HUES6 (cell line): ENCODE data around the gene PHB1.
"Not testable (repeated sequence)": the region's sequence is repeated elsewhere in the genome, so short reads cannot be mapped to it uniquely, and the experiment has no call there.

ENCODE experiments used
- H3K27ac ChIP-seq: 2 replicates; pipeline ENCODE4 v1.7.0; 2013; ENCODE audit warnings: low read depth, mild to moderate bottlenecking, low read length, inconsistent platforms
- H3K27me3 ChIP-seq: 2 replicates; pipeline ENCODE4 v1.6.1; 2013; ENCODE audit warnings: low read length; ENCODE audit not compliant: control insufficient read depth, insufficient read depth
- H3K36me3 ChIP-seq: 2 replicates; pipeline ENCODE4 v1.6.1; 2013; ENCODE audit warnings: low read length; ENCODE audit not compliant: control insufficient read depth, insufficient read depth
- H3K4me1 ChIP-seq: 2 replicates; pipeline ENCODE4 v1.6.1; 2013; ENCODE audit warnings: low read length; ENCODE audit not compliant: control insufficient read depth, insufficient read depth
- H3K4me3 ChIP-seq: 2 replicates; pipeline ENCODE4 v1.5.1; 2013; ENCODE audit warnings: low read depth, low read length
- H3K9ac ChIP-seq: one replicate; pipeline ENCODE4 v1.6.1; 2013; ENCODE audit warnings: mild to moderate bottlenecking, low read length
- H3K9me3 ChIP-seq: 2 replicates; pipeline ENCODE4 v1.6.1; 2013; ENCODE audit warnings: low read depth, low read length; ENCODE audit not compliant: control insufficient read depth, insufficient read depth

The PHB1 gene

DNA sequence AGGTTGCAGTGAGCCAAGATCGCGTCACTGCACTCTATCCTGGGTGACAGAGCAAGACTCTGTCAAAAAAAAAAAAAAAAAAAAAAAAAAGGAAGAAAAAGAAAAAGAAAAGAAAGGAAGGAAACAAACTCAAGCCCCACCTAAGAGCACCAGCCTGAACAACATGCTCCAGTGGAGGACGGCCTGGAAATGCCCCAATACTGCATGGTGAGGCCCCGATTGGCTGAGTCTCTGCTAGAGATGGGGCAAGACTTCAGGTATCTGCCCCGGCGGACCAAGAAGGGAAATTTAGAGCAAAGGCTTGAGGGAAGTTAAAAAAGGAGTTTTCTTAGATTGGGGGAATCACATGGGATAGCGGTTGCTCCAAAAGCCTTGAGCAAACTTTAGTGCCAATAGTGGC lies 42.3 kb downstream of the PHB1 start:
- no peaks in the 10 kb centered on the region for H3K27me3 ChIP-seq
- H3K9ac ChIP-seq = no peak overlapping the region
- H3K4me1 ChIP-seq = peaks cover 25% of the 10 kb centered on the region
- H3K36me3 ChIP-seq = no peaks in the 10 kb centered on the region
- no peaks in the 10 kb centered on the region for H3K9me3 ChIP-seq
- H3K4me3 ChIP-seq = no peak overlapping the region
- no peak overlapping the region for H3K27ac ChIP-seq

DNA sequence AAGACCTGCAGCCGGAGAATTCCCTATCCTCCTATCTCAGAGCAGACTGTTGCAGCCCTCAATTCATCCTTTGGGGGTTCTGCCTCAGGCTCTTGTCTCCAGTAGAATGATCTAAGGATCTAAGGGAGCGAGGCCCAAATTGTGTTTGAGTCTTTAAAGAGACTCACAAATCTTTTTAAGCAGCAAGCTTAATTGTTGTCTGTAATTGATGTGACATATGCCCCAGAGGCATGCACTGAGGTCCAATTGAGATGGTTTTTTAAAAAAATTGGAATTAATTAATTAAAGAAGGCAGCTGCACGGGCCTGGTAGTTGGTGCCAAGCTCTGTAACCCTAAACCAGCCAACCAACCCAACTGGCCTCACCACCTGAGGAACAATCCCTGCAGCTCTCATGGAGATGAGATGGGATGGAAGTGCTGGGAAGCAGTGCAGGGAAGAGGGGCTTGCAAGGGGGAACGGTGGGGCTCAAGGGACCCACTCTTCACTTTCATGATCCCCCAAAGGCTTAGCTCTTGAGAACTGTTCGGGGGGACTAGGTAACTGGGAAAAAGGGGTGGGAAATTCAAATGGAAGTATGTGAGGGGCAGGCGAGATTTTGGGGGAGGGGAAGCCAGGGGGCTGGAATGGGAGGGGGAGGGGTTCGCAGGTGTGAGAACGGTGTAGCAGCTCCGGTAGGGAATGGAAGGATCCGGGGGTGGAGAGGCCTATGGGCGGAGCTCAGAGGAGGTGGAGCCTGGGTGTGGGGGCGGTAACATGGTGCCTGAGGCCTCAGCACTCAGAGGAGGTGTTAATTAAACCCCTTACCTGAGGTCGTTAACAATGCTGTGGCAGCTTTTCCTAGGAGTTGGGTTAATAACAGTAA lies 43.5 kb downstream of the PHB1 start:
- no peaks in the 10 kb centered on the region for H3K27me3 ChIP-seq
- peak overlapping the region; percentile 17; the same call in 1 of the 2 replicates for H3K4me3 ChIP-seq
- H3K36me3 ChIP-seq = no peaks in the 10 kb centered on the region
- H3K9ac ChIP-seq = no peak overlapping the region
- no peak overlapping the region for H3K27ac ChIP-seq
- H3K9me3 ChIP-seq = no peaks in the 10 kb centered on the region
- H3K4me1 ChIP-seq = peaks cover 16% of the 10 kb centered on the region

DNA sequence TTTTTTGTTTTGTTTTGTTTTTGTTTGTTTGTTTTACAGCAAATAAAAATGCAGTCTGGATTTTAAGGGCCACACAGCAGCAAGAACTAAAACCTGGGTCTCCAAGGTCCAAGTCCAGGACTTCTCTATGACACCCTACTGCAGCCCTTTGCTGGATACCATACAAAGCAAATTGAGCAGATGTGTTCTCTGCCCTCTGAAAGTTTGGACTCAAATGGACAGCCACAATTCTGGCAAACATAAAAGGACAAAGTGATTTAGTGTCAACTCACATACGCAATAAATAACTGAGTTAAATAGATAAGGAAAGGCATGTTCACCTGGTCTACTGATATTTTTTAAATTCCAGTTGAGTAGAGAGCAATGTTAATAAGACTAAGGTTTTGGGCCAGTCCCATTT lies 44.9 kb downstream of the PHB1 start:
- Histone ChIP-seq H3K9me3 (no peaks in the 10 kb centered on the region), H3K27me3 (no peaks in the 10 kb centered on the region), H3K27ac (no peak overlapping the region), H3K4me1 (peaks cover 16% of the 10 kb centered on the region), H3K4me3 (no peak overlapping the region), H3K36me3 (no peaks in the 10 kb centered on the region), H3K9ac (no peak overlapping the region)

DNA sequence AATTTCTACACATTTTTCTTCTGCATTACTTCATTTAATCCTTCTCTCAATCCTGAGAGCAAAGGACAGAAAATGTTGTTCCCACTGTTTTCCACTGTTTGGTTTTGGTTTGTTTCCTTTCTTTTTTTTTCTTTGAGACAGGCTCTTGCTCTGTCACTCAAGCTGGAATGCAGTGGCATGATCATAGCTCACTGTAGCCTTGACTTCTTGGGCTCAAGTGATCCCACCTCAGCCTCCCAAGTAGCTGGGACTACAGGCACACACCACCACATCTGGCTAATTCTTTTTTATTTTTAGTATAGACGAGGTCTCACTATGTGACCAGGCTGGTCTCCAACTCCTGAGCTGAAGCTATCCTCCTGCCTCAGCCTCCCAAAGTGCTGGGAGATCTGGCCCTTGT lies 45.6 kb downstream of the PHB1 start:
- no peak overlapping the region for H3K27ac ChIP-seq

DNA sequence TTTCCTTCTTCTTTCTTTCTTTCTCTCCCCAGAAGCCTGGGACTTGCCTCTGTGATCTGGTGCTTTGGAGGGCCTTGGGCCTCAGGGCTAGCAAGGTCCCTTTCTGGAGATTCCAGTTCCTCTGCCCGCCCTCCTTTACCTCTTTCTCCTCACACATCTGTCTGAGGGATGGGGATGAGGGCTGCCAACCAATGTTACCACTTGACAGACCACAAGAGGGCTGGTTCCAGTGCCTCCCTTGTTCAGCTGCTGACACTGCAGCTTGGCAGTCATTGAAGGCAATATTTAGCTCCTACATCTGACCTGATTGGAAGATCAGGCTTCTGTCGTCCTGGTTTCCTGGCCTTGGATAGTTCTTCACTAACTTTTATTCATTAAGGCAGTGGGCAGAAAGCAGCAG lies 49.0 kb downstream of the PHB1 start:
- no peak overlapping the region for H3K4me3 ChIP-seq
- H3K9ac ChIP-seq = no peak overlapping the region
- no peak overlapping the region for H3K27ac ChIP-seq
- no peaks in the 10 kb centered on the region for H3K36me3 ChIP-seq
- H3K9me3 ChIP-seq = no peaks in the 10 kb centered on the region
- H3K27me3 ChIP-seq = no peaks in the 10 kb centered on the region
- H3K4me1 ChIP-seq = peaks cover 10% of the 10 kb centered on the region

More for the DNA sequence above, 45.6 kb downstream of the PHB1 start:
- H3K36me3 ChIP-seq = no peaks in the 10 kb centered on the region
- no peaks in the 10 kb centered on the region for H3K9me3 ChIP-seq
- H3K27me3 ChIP-seq = no peaks in the 10 kb centered on the region
- H3K4me3 ChIP-seq = no peak overlapping the region
- no peak overlapping the region for H3K9ac ChIP-seq
- H3K4me1 ChIP-seq = peaks cover 16% of the 10 kb centered on the region

DNA sequence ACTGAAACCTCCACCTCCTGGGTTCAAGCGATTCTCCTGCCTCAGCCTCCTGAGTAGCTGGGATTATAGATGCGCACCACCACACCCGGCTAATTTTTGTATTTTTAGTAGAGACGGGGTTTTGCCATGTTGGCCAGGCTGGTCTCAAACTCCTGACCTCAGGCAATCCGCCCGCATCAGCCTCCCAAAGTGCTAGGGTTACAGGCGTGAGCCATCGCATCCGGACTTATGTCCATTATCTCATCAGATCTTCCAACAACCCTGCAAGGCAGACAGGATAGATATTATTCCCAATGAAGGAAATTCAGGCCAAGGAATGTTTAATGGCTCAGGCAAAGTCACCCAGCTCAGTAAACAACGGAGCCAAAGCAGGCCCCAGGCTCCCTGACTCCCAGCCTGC lies 49.6 kb downstream of the PHB1 start:
- H3K9me3 ChIP-seq, H3K36me3 ChIP-seq, H3K27me3 ChIP-seq, H3K27ac ChIP-seq, H3K4me3 ChIP-seq, H3K9ac ChIP-seq: not testable (repeated sequence)
- peaks cover 13% of the 10 kb centered on the region for H3K4me1 ChIP-seq

DNA sequence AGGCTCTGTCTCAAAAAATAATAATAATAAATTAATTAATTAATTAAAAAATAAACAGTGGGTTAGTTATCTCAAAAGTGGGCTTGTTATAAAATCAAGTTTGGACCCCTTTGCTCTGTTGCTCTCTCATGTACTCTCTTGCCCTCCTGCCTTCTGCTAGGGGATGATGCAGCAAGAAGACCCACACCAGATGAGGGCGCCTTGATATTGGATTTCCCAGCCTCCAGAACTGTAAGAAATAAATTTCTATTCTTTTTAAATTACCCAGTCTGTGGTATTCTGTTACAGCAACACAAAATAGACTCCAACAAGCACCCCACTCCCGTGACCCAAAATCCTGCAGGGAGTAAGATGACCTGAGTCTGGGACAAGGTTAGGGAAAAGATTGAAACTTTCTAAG lies 50.6 kb downstream of the PHB1 start:
- no peak overlapping the region for H3K4me3 ChIP-seq
- no peaks in the 10 kb centered on the region for H3K36me3 ChIP-seq
- no peak overlapping the region for H3K27ac ChIP-seq
- no peak overlapping the region for H3K9ac ChIP-seq
- no peaks in the 10 kb centered on the region for H3K27me3 ChIP-seq
- no peaks in the 10 kb centered on the region for H3K9me3 ChIP-seq
- H3K4me1 ChIP-seq = peaks cover 19% of the 10 kb centered on the region

DNA sequence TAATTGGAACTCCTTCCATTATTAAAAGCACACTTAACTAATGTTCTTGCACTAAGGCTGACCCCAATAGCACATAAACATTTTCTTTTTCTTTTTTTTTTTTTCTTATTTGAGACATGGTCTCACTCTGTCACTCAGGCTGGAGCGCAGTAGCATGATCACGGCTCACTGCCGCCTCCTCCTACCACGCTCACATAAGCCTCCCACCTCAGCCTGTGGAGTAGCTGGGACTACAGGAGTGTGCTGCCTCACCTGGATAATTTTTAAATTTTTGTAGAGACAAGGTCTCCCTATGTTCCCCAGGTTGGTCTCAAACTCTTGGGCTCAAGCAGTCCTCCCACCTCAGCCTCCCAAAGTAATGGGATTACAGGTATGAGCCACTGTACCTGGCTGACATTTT lies 51.4 kb downstream of the PHB1 start:
- H3K36me3 ChIP-seq = no peaks in the 10 kb centered on the region
- H3K4me3 ChIP-seq = no peak overlapping the region
- H3K9ac ChIP-seq = no peak overlapping the region
- H3K27ac ChIP-seq = no peak overlapping the region
- no peaks in the 10 kb centered on the region for H3K27me3 ChIP-seq
- H3K9me3 ChIP-seq = no peaks in the 10 kb centered on the region
- peaks cover 26% of the 10 kb centered on the region for H3K4me1 ChIP-seq

DNA sequence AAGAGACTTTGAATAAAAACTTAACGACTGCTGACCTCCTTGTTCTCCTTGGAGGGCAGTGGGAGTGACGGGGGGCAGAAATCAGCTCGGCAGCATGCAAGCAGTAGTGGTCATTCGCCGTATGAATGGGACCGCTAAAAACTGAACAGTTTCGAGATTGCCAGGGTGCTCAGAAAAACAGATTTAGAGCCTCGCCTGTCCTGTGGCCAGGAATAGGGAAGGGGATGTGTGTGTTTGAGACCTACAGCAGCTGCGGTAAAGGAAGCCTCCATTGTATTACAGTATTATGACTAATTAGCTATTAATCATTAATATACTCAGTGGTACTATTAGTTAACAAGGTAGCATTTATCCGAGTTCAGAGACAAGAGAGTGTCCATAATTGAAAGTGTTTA lies 52.0 kb downstream of the PHB1 start:
- Histone ChIP-seq H3K36me3 (no peaks in the 10 kb centered on the region), H3K4me3 (peak overlapping the region; percentile 85), H3K4me1 (peaks cover 26% of the 10 kb centered on the region), H3K9ac (no peak overlapping the region), H3K9me3 (no peaks in the 10 kb centered on the region), H3K27me3 (no peaks in the 10 kb centered on the region), H3K27ac (no peak overlapping the region)

DNA sequence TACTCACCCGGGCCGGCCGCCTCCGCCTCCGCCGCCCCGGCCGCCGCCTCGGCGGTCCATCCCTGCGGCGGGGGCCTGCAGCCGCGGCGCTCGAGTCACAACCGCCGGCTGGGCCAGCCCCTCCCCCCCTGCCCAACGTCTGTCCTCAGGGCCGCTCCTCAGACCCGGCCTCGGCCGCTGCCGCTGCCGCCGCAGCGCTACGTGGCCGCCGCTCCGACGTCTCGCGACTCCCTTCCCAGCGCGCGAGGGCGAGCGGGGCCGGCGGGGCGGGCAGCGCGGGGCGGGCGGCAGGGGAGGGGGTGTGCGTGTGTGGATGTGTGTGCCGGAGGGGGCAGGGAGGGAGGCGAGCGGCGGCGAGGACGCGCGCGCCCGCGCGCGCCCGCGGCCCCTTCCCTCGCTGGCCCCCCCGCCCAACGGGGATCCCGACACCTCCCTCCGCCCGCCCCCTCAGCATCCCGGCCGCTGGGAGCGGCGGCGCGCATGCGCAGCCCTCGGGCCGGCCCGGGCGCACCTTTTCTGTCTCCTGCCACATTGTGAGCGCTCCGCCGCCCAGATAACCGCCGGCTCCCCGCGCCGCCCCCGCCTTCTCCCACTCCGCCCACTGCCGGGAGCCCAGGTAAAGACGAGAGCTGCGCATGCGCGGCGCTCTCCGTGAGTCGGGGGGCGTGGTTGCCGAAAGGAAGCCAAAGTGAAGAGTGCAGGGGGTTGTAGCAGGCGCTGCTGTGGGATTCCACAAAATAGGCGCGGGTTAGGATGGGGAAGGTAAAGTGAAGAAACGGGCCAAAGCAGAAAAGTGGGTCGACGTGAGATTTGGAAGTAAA lies 52.6 kb downstream of the PHB1 start, which contains the start of gene ZNF652:
Gene ZNF652 (minus strand): TSS at position 349 of the 821 bp plus-strand sequence. CDS start 44,525 bp downstream, outside the sequence.
- no peaks in the 10 kb centered on the region for H3K27me3 ChIP-seq
- no peaks in the 10 kb centered on the region for H3K9me3 ChIP-seq
- peak within 1 kb of the TSS; percentile 76 for H3K27ac ChIP-seq
- no peaks in the 10 kb centered on the region for H3K36me3 ChIP-seq
- H3K4me1 ChIP-seq = peaks cover 26% of the 10 kb centered on the region
- H3K4me3 ChIP-seq = peak within 1 kb of the TSS; percentile 85
- H3K9ac ChIP-seq = peak within 1 kb of the TSS; percentile 92
